ENCODE data around the gene PROSER2.

Gene PROSER2

DNA sequence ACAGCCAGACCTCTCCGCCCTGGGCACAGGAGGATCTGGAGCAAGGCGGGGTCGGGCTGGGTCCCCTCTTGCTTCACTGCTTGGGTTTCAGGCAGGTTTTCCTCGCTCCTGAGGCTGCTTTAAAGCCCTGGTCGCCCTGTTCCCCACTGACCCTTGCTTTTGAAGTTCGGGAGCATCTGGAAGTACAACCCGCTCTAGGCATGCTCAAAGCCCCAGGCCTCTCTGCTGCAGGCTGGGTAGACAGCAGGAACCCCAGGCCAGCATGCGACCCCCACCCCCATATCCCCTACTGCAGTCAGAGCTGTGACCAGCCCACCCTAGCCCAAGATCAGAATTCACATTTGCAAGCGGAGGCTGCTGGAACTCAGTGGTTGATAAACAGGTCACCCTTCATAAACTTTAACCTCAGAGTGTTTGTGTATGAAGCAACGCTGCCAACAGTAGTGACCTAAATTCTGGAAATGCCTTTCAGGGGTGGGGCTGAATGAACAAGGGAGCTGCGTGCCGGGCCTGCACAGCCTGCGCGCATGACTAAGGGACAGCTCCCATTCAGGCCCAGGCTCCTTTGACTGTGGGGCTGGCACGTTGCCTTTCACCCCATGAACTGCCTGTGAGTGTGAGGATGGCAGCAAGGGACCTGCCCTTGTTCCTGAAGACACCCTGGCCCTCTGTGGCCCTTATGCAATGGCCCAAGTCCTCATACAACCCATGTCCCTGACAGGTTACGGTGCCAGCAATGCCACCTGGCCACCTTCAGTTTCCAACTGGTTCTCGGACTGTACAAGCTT is 52.5 kb downstream of the PROSER2 start:
- Histone ChIP-seq H3K27ac (no peak overlapping the region), H4K20me1 (ENCODE audit: insufficient read depth) (no peaks in the 10 kb centered on the region), H3K36me3 (ENCODE audit: insufficient read depth) (no peaks in the 10 kb centered on the region), H3K27me3 (ENCODE audit: insufficient read depth, low read depth) (no peaks in the 10 kb centered on the region), H3K9ac (no peak overlapping the region), H3K4me2 (no peak overlapping the region), H2AFZ (ENCODE audit: low read depth) (no peak overlapping the region), H3K4me1 (ENCODE audit: low read depth, poor library complexity, severe bottlenecking) (no peaks in the 10 kb centered on the region), H3K79me2 (ENCODE audit: insufficient read depth, low read depth) (no peaks in the 10 kb centered on the region), H3K4me3 (IDR thresholded peaks at IDR 0.05; ENCODE audit: insufficient read depth, low read depth, low read length) (no peak overlapping the region)
- TF ChIP-seq, protein P1, sequence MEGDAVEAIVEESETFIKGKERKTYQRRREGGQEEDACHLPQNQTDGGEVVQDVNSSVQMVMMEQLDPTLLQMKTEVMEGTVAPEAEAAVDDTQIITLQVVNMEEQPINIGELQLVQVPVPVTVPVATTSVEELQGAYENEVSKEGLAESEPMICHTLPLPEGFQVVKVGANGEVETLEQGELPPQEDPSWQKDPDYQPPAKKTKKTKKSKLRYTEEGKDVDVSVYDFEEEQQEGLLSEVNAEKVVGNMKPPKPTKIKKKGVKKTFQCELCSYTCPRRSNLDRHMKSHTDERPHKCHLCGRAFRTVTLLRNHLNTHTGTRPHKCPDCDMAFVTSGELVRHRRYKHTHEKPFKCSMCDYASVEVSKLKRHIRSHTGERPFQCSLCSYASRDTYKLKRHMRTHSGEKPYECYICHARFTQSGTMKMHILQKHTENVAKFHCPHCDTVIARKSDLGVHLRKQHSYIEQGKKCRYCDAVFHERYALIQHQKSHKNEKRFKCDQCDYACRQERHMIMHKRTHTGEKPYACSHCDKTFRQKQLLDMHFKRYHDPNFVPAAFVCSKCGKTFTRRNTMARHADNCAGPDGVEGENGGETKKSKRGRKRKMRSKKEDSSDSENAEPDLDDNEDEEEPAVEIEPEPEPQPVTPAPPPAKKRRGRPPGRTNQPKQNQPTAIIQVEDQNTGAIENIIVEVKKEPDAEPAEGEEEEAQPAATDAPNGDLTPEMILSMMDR (conservative IDR thresholded peaks at IDR 0.05; ENCODE audit: low read depth, low read length): no peak

DNA sequence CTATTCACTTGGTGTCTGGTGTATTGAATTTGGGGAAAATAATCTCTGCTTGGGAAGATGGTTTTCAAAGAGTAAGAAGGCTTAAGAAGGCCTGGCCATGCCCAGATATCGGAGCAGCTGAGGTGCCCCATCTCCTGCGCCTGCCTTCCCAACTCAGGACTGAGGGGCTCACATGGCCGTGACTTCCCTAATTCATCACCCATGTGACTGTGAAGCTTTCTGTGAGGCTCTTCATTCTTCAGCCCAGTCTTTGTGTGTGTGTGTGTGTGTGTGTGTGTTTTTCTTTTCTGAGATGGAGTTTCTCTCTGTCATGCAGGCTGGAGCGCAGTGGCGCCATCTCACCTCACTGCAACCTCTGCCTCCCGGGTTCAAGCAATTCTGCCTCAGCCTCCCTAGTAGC is 53.2 kb downstream of the PROSER2 start:
- H2AFZ ChIP-seq (ENCODE audit: low read depth): no peak overlapping the region
- no peak overlapping the region for H3K4me2 ChIP-seq
- H3K4me1 ChIP-seq (ENCODE audit: low read depth, poor library complexity, severe bottlenecking): no peaks in the 10 kb centered on the region
- no peaks in the 10 kb centered on the region for H3K79me2 ChIP-seq (ENCODE audit: insufficient read depth, low read depth)
- H4K20me1 ChIP-seq (ENCODE audit: insufficient read depth): no peaks in the 10 kb centered on the region
- H3K27me3 ChIP-seq (ENCODE audit: insufficient read depth, low read depth): no peaks in the 10 kb centered on the region
- H3K27ac ChIP-seq: no peak overlapping the region
- TF ChIP-seq, protein P1 (conservative IDR thresholded peaks at IDR 0.05; ENCODE audit: low read depth, low read length): no peak
- H3K36me3 ChIP-seq (ENCODE audit: insufficient read depth): no peaks in the 10 kb centered on the region
- no peak overlapping the region for H3K9ac ChIP-seq
- H3K4me3 ChIP-seq (IDR thresholded peaks at IDR 0.05; ENCODE audit: insufficient read depth, low read depth, low read length): no peak overlapping the region

DNA sequence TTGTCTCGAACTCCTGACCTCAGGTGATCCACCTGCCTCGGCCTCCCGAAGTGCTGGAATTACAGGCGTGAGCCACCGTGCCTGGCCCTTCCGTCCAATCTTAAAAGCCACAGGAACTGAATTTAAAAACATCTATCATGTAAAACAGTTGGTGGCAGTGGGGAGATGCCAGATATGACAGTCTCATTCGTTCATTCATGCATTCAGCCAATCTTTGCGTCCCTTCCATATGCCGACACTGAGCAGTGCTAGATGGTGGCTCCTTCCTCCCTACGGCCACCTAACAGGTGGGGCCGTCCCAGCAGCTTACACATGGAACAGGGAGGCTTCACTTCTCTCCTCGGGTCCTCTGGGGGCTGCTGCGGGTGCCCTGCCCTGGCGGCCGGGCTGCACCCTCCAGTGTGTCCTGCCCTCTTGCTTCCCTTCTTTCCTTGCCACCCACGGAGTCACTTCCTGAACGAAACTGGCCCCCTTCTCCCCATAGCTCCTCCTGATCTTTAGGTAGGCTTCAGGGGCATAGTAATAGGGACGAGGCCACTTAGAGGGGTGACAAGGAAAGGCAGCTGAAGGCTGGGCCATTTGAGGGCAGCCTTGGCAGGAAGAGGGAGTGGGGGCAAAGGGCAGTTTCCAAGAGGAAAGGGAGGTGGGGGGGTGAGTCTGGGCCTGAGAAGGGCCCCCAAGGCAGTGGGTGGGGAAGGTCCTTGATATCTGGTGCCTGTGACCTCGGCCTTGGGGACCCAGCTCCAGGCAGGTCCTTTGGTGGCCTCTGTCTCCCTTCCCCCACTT is 53.8 kb downstream of the PROSER2 start:
- Histone ChIP-seq H3K4me3 (IDR thresholded peaks at IDR 0.05; ENCODE audit: insufficient read depth, low read depth, low read length) (no peak overlapping the region), H3K79me2 (ENCODE audit: insufficient read depth, low read depth) (no peaks in the 10 kb centered on the region), H2AFZ (ENCODE audit: low read depth) (no peak overlapping the region), H3K27ac (no peak overlapping the region), H3K27me3 (ENCODE audit: insufficient read depth, low read depth) (no peaks in the 10 kb centered on the region), H3K36me3 (ENCODE audit: insufficient read depth) (no peaks in the 10 kb centered on the region), H3K4me1 (ENCODE audit: low read depth, poor library complexity, severe bottlenecking) (no peaks in the 10 kb centered on the region), H3K4me2 (no peak overlapping the region), H4K20me1 (ENCODE audit: insufficient read depth) (no peaks in the 10 kb centered on the region), H3K9ac (no peak overlapping the region)
- TF ChIP-seq, protein P1 (conservative IDR thresholded peaks at IDR 0.05; ENCODE audit: low read depth, low read length): no peak

DNA sequence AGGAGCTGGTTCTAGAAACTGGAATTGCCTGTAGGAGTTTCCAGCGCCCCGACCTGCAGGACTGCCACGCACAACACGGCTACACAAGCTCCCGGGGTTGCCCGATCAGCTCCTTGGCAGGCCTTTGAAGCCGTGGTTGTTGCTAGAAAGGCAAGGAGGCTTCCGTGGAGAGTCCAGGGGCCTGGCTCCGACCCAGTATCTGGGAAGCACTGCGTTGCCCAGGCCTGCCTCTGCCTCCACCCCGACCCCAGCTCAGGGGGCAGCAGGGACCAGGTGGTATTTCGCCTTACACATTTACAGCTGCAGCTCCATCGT is 54.4 kb downstream of the PROSER2 start:
- no peaks in the 10 kb centered on the region for H3K4me1 ChIP-seq (ENCODE audit: low read depth, poor library complexity, severe bottlenecking)
- no peak overlapping the region for H3K4me2 ChIP-seq
- H3K9ac ChIP-seq: no peak overlapping the region
- H3K27ac ChIP-seq: no peak overlapping the region
- TF ChIP-seq, protein P1 (conservative IDR thresholded peaks at IDR 0.05; ENCODE audit: low read depth, low read length): no peak
- no peaks in the 10 kb centered on the region for H4K20me1 ChIP-seq (ENCODE audit: insufficient read depth)
- H3K79me2 ChIP-seq (ENCODE audit: insufficient read depth, low read depth): no peaks in the 10 kb centered on the region
- H3K36me3 ChIP-seq (ENCODE audit: insufficient read depth): no peaks in the 10 kb centered on the region
- no peaks in the 10 kb centered on the region for H3K27me3 ChIP-seq (ENCODE audit: insufficient read depth, low read depth)
- no peak overlapping the region for H3K4me3 ChIP-seq (IDR thresholded peaks at IDR 0.05; ENCODE audit: insufficient read depth, low read depth, low read length)
- no peak overlapping the region for H2AFZ ChIP-seq (ENCODE audit: low read depth)

All from KMS-11 (cell line).